ENCODE results near the gene RALGAPA1.

The RALGAPA1 gene

GRCh38 chr14:35506927-35507326, 302.2 kb downstream of the RALGAPA1 start:
- TF ChIP-seq TAF1 (IDR thresholded peaks at IDR 0.05; ENCODE audit: borderline replicate concordance, insufficient read depth, low read length) (no peak), REST (IDR thresholded peaks at IDR 0.05; ENCODE audit: insufficient read depth in 1 of 2, low read depth in 2 of 2, low read length in 2 of 2) (peak in 1 of 2 experiments; percentile 54; a peak in 1 of 4 replicates)

- TF ChIP-seq REST (IDR thresholded peaks at IDR 0.05; ENCODE audit: insufficient read depth in 1 of 2, low read depth in 2 of 2, low read length in 2 of 2), result no peak
- no peak for TF ChIP-seq SIN3A (IDR thresholded peaks at IDR 0.05; ENCODE audit: borderline replicate concordance, insufficient read depth, low read length)
- TF ChIP-seq POLR2AphosphoS5 (IDR thresholded peaks at IDR 0.05; ENCODE audit: low read depth, low read length), result no peak
- TF ChIP-seq FOXP2 (optimal IDR thresholded peaks at IDR 0.05; ENCODE audit: borderline replicate concordance, extremely low read depth, extremely low read length, insufficient read depth), result no peak
- no peak for TF ChIP-seq TAF1 (IDR thresholded peaks at IDR 0.05; ENCODE audit: borderline replicate concordance, insufficient read depth, low read length)
These were observed 302.6 kb downstream of the RALGAPA1 start for GRCh38 chr14:35506461-35506860.

- no peak for TF ChIP-seq TAF1 (IDR thresholded peaks at IDR 0.05; ENCODE audit: borderline replicate concordance, insufficient read depth, low read length)
- no peak for TF ChIP-seq REST (IDR thresholded peaks at IDR 0.05; ENCODE audit: insufficient read depth in 1 of 2, low read depth in 2 of 2, low read length in 2 of 2)
- TF ChIP-seq FOXP2 (optimal IDR thresholded peaks at IDR 0.05; ENCODE audit: borderline replicate concordance, extremely low read depth, extremely low read length, insufficient read depth), result no peak
- no peak for TF ChIP-seq SIN3A (IDR thresholded peaks at IDR 0.05; ENCODE audit: borderline replicate concordance, insufficient read depth, low read length)
- no peak for TF ChIP-seq POLR2AphosphoS5 (IDR thresholded peaks at IDR 0.05; ENCODE audit: low read depth, low read length)
These were observed 304.8 kb downstream of the RALGAPA1 start for GRCh38 chr14:35504260-35504659.

- TF ChIP-seq POLR2AphosphoS5 (IDR thresholded peaks at IDR 0.05; ENCODE audit: low read depth, low read length), result no peak
- no peak for TF ChIP-seq REST (IDR thresholded peaks at IDR 0.05; ENCODE audit: insufficient read depth in 1 of 2, low read depth in 2 of 2, low read length in 2 of 2)
- TF ChIP-seq TAF1 (IDR thresholded peaks at IDR 0.05; ENCODE audit: borderline replicate concordance, insufficient read depth, low read length), result no peak
- TF ChIP-seq SIN3A (IDR thresholded peaks at IDR 0.05; ENCODE audit: borderline replicate concordance, insufficient read depth, low read length), result no peak
- TF ChIP-seq FOXP2 (optimal IDR thresholded peaks at IDR 0.05; ENCODE audit: borderline replicate concordance, extremely low read depth, extremely low read length, insufficient read depth), result no peak
These were observed 305.4 kb downstream of the RALGAPA1 start for GRCh38 chr14:35503646-35504045.

GRCh38 chr14:35499180-35499579, 309.9 kb downstream of the RALGAPA1 start:
- TF ChIP-seq REST (IDR thresholded peaks at IDR 0.05; ENCODE audit: insufficient read depth in 1 of 2, low read depth in 2 of 2, low read length in 2 of 2) (no peak), TAF1 (IDR thresholded peaks at IDR 0.05; ENCODE audit: borderline replicate concordance, insufficient read depth, low read length) (no peak), FOXP2 (optimal IDR thresholded peaks at IDR 0.05; ENCODE audit: borderline replicate concordance, extremely low read depth, extremely low read length, insufficient read depth) (no peak), SIN3A (IDR thresholded peaks at IDR 0.05; ENCODE audit: borderline replicate concordance, insufficient read depth, low read length) (no peak), POLR2AphosphoS5 (IDR thresholded peaks at IDR 0.05; ENCODE audit: low read depth, low read length) (no peak)

Measured in PFSK-1 (cell line).